IMR-90 (cell line): ENCODE results near the gene GNB2. TPM values are rescaled to one million over a fixed set of nuclear protein-coding genes. Genes with fewer than 3 reads are reported as not detected.

Experiments
- ATAC-seq: fragments of 200-7000 bp; cut with Tn5 transposase; 2 replicates; pipeline ENCODE4 v1.9.1; 2020; ENCODE audit warnings: low read depth, mild to moderate bottlenecking, moderate library complexity
- BruUV-seq: library from RNA; stranded (reverse); fragments of 400-500 nt; replicated peaks from 2 replicates; lab custom pipeline; 2021; lab: Mats Ljungman, UMichigan
- CTCF ChIA-PET: fragments of 300-600 bp; formaldehyde crosslinking; extraction: SDS; loops from one replicate; lab custom pipeline; 2021; ENCODE audit warnings: antibody characterized with exemption; lab: Yijun Ruan, JAX
- POLR2A ChIA-PET: fragments of 300-600 bp; sonication (Branson Sonifier 250); formaldehyde crosslinking; loops from one replicate; lab custom pipeline; 2022; ENCODE audit warnings: antibody characterized with exemption; ENCODE audit not compliant: unreplicated experiment; lab: Charles Lee
- DNase-seq: peaks from one replicate; pipeline ENCODE4 v3.0.0; 2013
- H2AFZ ChIP-seq: replicated peaks from 2 replicates; pipeline ENCODE3; 2013; ENCODE audit warnings: low read length, mild to moderate bottlenecking; ENCODE audit not compliant: poor library complexity
- H2AK5ac ChIP-seq: 2 replicates; pipeline ENCODE4 v1.6.1; 2013; ENCODE audit warnings: low read depth, low read length, inconsistent platforms
- H2AK9ac ChIP-seq: replicated peaks from 2 replicates; pipeline ENCODE3; 2013; ENCODE audit warnings: mild to moderate bottlenecking, low read depth, low read length, moderate library complexity; ENCODE audit not compliant: poor library complexity
- H2BK120ac ChIP-seq: 2 replicates; pipeline ENCODE4 v1.6.1; 2013; ENCODE audit warnings: low read depth, low read length, inconsistent platforms
- H2BK15ac ChIP-seq: 3 replicates; pipeline ENCODE4 v1.6.1; 2013; ENCODE audit warnings: low read depth, low read length, inconsistent platforms
- H2BK20ac ChIP-seq: 2 replicates; pipeline ENCODE4 v1.6.1; 2013; ENCODE audit warnings: low read depth, mild to moderate bottlenecking, inconsistent platforms, low read length, moderate library complexity
- H2BK5ac ChIP-seq: 2 replicates; pipeline ENCODE4 v1.6.1; 2013; ENCODE audit warnings: mild to moderate bottlenecking, low read depth, low read length, inconsistent platforms; ENCODE audit not compliant: poor library complexity, severe bottlenecking
- H3K14ac ChIP-seq: replicated peaks from 2 replicates; pipeline ENCODE4 v1.6.1; 2013; ENCODE audit warnings: low read depth, low read length, inconsistent platforms
- H3K18ac ChIP-seq: 2 replicates; pipeline ENCODE4 v1.6.1; 2013; ENCODE audit warnings: low read depth, low read length, control low read depth
- H3K23ac ChIP-seq: 2 replicates; pipeline ENCODE4 v1.6.1; 2013; ENCODE audit warnings: low read depth, low read length, inconsistent platforms
- H3K27ac ChIP-seq: 2 replicates; pipeline ENCODE4 v1.5.1; 2013; ENCODE audit warnings: mild to moderate bottlenecking, control low read depth, low read length; ENCODE audit not compliant: insufficient read depth
- H3K27me3 ChIP-seq: 2 replicates; pipeline ENCODE4 v1.6.1; 2013; ENCODE audit warnings: low read length; ENCODE audit not compliant: control insufficient read depth, insufficient read depth
- H3K36me3 ChIP-seq: 2 replicates; pipeline ENCODE4 v1.6.1; 2013; ENCODE audit warnings: low read length, mixed read lengths; ENCODE audit not compliant: control insufficient read depth, insufficient read depth
- H3K4ac ChIP-seq: 2 replicates; pipeline ENCODE4 v1.6.1; 2013; ENCODE audit warnings: low read depth, low read length, inconsistent platforms
- H3K4me1 ChIP-seq: 2 replicates; pipeline ENCODE4 v1.6.1; 2013; ENCODE audit warnings: low read length, mixed read lengths; ENCODE audit not compliant: control insufficient read depth, insufficient read depth
- H3K4me2 ChIP-seq: 2 replicates; pipeline ENCODE4 v1.6.1; 2013; ENCODE audit warnings: low read depth, mild to moderate bottlenecking, control low read depth, low read length, moderate library complexity
- H3K4me3 ChIP-seq: 2 replicates; pipeline ENCODE4 v1.5.1; 2013; ENCODE audit warnings: low read depth, mild to moderate bottlenecking, control low read depth, low read length, moderate library complexity; ENCODE audit not compliant: insufficient read depth
- H3K56ac ChIP-seq: 2 replicates; pipeline ENCODE4 v1.6.1; 2013; ENCODE audit warnings: low read length, inconsistent platforms; ENCODE audit not compliant: insufficient read depth; ENCODE audit errors: extremely low read depth
- H3K79me1 ChIP-seq, 2 experiments: 2 replicates each; pipeline ENCODE4 v1.6.1; 2013; ENCODE audit warnings: low read length in 2 of 2, inconsistent platforms in 1 of 2, low read depth in 1 of 2
- H3K9ac ChIP-seq: 2 replicates; pipeline ENCODE4 v1.6.1; 2013; ENCODE audit warnings: low read depth, low read length, control low read depth
- H3K9me1 ChIP-seq: 2 replicates; pipeline ENCODE4 v1.6.1; 2013; ENCODE audit warnings: low read length, inconsistent platforms; ENCODE audit not compliant: insufficient read depth
- H3K9me3 ChIP-seq: 2 replicates; pipeline ENCODE4 v1.6.1; 2013; ENCODE audit warnings: low read length; ENCODE audit not compliant: control insufficient read depth, insufficient read depth
- H4K20me1 ChIP-seq: 2 replicates; pipeline ENCODE4 v1.6.1; 2013; ENCODE audit warnings: low read length, inconsistent platforms; ENCODE audit not compliant: insufficient read depth
- H4K5ac ChIP-seq: 2 replicates; pipeline ENCODE4 v1.6.1; 2013; ENCODE audit warnings: mild to moderate bottlenecking, low read depth, low read length, control low read depth
- H4K8ac ChIP-seq, 2 experiments: 2 replicates each; pipeline ENCODE4 v1.6.1; 2013; ENCODE audit warnings: low read depth in 2 of 2, low read length in 2 of 2, control low read depth in 1 of 2, inconsistent platforms in 1 of 2
- H4K91ac ChIP-seq: 2 replicates; pipeline ENCODE4 v1.6.1; 2013; ENCODE audit warnings: low read depth, low read length, inconsistent platforms; ENCODE audit not compliant: insufficient read depth
- BHLHE40 ChIP-seq: fragments of 150-350 bp; IDR thresholded peaks from 2 replicates; pipeline ENCODE4 v1.6.1; 2016; ENCODE audit warnings: mild to moderate bottlenecking, low read depth, low read length
- CEBPB ChIP-seq: IDR thresholded peaks from 2 replicates; pipeline ENCODE4 v1.6.1; 2012; ENCODE audit warnings: low read depth, low read length, improper control_type of control experiment
- CHD1 ChIP-seq: IDR thresholded peaks from 2 replicates; pipeline ENCODE4 v1.6.1; 2012; ENCODE audit warnings: low read depth, low read length, improper control_type of control experiment
- ELK1 ChIP-seq: fragments of 150-350 bp; IDR thresholded peaks from 2 replicates; pipeline ENCODE4 v1.6.1; 2016; ENCODE audit warnings: low read depth, mild to moderate bottlenecking, low read length, moderate library complexity, borderline replicate concordance
- FOS ChIP-seq: fragments of 150-350 bp; IDR thresholded peaks from 2 replicates; pipeline ENCODE4 v1.6.1; 2016; ENCODE audit warnings: low read depth, low read length
- MAFK ChIP-seq: IDR thresholded peaks from 2 replicates; pipeline ENCODE4 v1.6.1; 2012; ENCODE audit warnings: low read depth, low read length, improper control_type of control experiment
- MAZ ChIP-seq: IDR thresholded peaks from 2 replicates; pipeline ENCODE4 v1.6.1; 2012; ENCODE audit warnings: low read depth, mild to moderate bottlenecking, low read length, improper control_type of control experiment, moderate library complexity, borderline replicate concordance
- MXI1 ChIP-seq: IDR thresholded peaks from 2 replicates; pipeline ENCODE4 v1.6.1; 2012; ENCODE audit warnings: low read depth, mild to moderate bottlenecking, low read length, moderate library complexity, borderline replicate concordance
- NFE2L2 ChIP-seq: fragments of 150-350 bp; IDR thresholded peaks from 2 replicates; pipeline ENCODE4 v1.6.1; 2016; ENCODE audit warnings: low read depth, mild to moderate bottlenecking, low read length
- POLR2A ChIP-seq: IDR thresholded peaks from 2 replicates; pipeline ENCODE4 v1.6.1; 2012; ENCODE audit warnings: mild to moderate bottlenecking, low read depth, low read length
- RAD21 ChIP-seq: IDR thresholded peaks from 2 replicates; pipeline ENCODE4 v1.6.1; 2012; ENCODE audit warnings: low read length, improper control_type of control experiment
- RCOR1 ChIP-seq: IDR thresholded peaks from 2 replicates; pipeline ENCODE4 v1.6.1; 2012; ENCODE audit warnings: mild to moderate bottlenecking, low read length, improper control_type of control experiment; ENCODE audit not compliant: insufficient replicate concordance
- RFX5 ChIP-seq: IDR thresholded peaks from 2 replicates; pipeline ENCODE4 v1.8.0; 2012; ENCODE audit warnings: low read depth, mild to moderate bottlenecking, low read length, moderate library complexity
- SMC3 ChIP-seq: fragments of 150-350 bp; IDR thresholded peaks from 2 replicates; pipeline ENCODE4 v1.6.1; 2016; ENCODE audit warnings: low read depth, mild to moderate bottlenecking, antibody characterized with exemption, low read length, moderate library complexity
- USF2 ChIP-seq: fragments of 150-350 bp; IDR thresholded peaks from 2 replicates; pipeline ENCODE4 v1.6.1; 2017; ENCODE audit warnings: mild to moderate bottlenecking, antibody characterized with exemption, low read length, low read depth
- WGBS, 2 experiments: methylation state at CpG; one replicate each; pipeline versions ENCODE4 v1.1.5 to v1.1.7; 2013; ENCODE audit warnings: missing lambda C conversion rate in 2 of 2; ENCODE audit not compliant: insufficient read length in 1 of 2; ENCODE audit errors: extremely low coverage in 2 of 2; 5-methylcytosine and 5-hydroxymethylcytosine counted together
- dilution Hi-C: fragments of 300-500 bp; cut with HindIII; formaldehyde crosslinking; loops from one replicate; pipeline ENCODE4 v1.14.3; 2018; ENCODE audit warnings: low sequenced_read_pairs; ENCODE audit not compliant: unreplicated experiment
- in situ Hi-C: fragments of 300-500 bp; cut with MboI; formaldehyde crosslinking; loops from 3 replicates; pipeline ENCODE4 v1.14.3; 2019; ENCODE audit warnings: low sequenced_read_pairs, inconsistent platforms, mixed read lengths
- intact Hi-C: fragments of 100-400 bp; cut with micrococcal nuclease; formaldehyde crosslinking; loops from 2 replicates; pipeline ENCODE4 v1.10.0; 2022
- polyA plus RNA-seq, 3 experiments: library from polyadenylated mRNA; depleted of rRNA; stranded (reverse); fragments of >200 nt; gene quantifications; 2 replicates each; pipeline ENCODE4 v1.2.3, GENCODE V29; 2012; ENCODE audit warnings: low replicate concordance in 1 of 3
- total RNA-seq: library from RNA; depleted of rRNA; stranded (reverse); fragments of >200 nt; gene quantifications from 2 replicates; pipeline ENCODE4 v1.2.3, GENCODE V29; 2012
- TF ChIP-seq, protein P1 (sequence below): conservative IDR thresholded peaks from 2 replicates; pipeline ENCODE4 v1.5.1; 2012; ENCODE audit warnings: mild to moderate bottlenecking, low read depth, low read length, improper control_type of control experiment

GNB2 gene
- total and polyA plus RNA-seq, 2 of the 4 experiments (the other 2 are of a cell fraction) = 62.0 to 279 TPM

DNA sequence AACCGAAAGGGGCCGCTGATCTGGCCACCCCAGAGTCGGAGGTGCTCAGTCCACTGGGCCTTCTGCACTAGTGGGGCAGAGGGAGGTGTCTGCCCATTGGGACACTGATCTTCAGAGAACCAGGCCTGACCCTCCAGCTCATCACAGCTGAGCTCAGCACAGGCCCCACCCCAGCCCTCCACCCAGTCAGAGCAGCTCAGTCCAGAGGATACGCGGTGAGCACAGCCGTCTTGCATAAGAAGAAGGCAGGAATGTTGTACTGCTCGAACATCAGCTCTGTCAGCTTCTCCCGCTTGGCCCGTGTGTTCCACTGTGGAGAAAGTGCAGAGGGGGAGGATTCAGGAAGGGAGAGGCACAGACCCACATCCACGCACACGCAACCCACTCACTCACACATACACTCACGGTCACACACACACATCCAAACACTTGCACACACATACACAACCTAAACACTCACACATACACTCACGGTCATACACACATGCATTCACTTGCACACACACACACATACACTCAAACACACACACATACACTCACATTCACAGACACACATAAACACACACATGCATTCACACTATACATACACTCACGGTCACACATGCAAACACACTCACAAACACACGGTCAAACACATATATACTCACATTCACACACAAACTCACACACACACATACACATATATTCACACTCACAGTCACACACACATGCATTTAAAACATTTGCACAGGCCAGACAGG lies 23.5 kb upstream of the GNB2 start:
- Histone ChIP-seq H2BK120ac (no peak overlapping the region), H3K4me3 (no peak overlapping the region), H2AK9ac (no peak overlapping the region), H3K4me1 (no peaks in the 10 kb centered on the region), H3K27me3 (peaks cover 31% of the 10 kb centered on the region), H4K91ac (no peak overlapping the region), H3K23ac (no peak overlapping the region), H2BK15ac (no peak overlapping the region), H3K9ac (no peak overlapping the region), H3K27ac (no peak overlapping the region), H3K56ac (no peak overlapping the region), H3K9me1 (no peaks in the 10 kb centered on the region), H3K14ac (no peak overlapping the region), H2BK20ac (no peak overlapping the region), H4K8ac (no peak overlapping the region), H3K4me2 (no peak overlapping the region), H2AFZ (peak overlapping the region; percentile 13), H3K79me1 (no peaks in the 10 kb centered on the region), H4K20me1 (no peaks in the 10 kb centered on the region), H2AK5ac (no peak overlapping the region), H3K4ac (no peak overlapping the region), H4K5ac (no peak overlapping the region), H3K18ac (no peak overlapping the region), H2BK5ac (peak overlapping the region; percentile 77), H3K36me3 (no peaks in the 10 kb centered on the region), H3K9me3 (no peaks in the 10 kb centered on the region)
- TF ChIP-seq, protein P1, sequence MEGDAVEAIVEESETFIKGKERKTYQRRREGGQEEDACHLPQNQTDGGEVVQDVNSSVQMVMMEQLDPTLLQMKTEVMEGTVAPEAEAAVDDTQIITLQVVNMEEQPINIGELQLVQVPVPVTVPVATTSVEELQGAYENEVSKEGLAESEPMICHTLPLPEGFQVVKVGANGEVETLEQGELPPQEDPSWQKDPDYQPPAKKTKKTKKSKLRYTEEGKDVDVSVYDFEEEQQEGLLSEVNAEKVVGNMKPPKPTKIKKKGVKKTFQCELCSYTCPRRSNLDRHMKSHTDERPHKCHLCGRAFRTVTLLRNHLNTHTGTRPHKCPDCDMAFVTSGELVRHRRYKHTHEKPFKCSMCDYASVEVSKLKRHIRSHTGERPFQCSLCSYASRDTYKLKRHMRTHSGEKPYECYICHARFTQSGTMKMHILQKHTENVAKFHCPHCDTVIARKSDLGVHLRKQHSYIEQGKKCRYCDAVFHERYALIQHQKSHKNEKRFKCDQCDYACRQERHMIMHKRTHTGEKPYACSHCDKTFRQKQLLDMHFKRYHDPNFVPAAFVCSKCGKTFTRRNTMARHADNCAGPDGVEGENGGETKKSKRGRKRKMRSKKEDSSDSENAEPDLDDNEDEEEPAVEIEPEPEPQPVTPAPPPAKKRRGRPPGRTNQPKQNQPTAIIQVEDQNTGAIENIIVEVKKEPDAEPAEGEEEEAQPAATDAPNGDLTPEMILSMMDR = no peak
- TF ChIP-seq USF2 (no peak), CEBPB (no peak), NFE2L2 (no peak), CHD1 (no peak), RAD21 (no peak), FOS (no peak), POLR2A (no peak), RCOR1 (no peak), BHLHE40 (no peak), MAZ (no peak), SMC3 (no peak), MAFK (no peak), RFX5 (no peak), ELK1 (no peak), MXI1 (no peak)
- dilution Hi-C loops (no loop called here), intact Hi-C loops (no loop called here), in situ Hi-C loops (no loop called here)
- DNase-seq (no peak), ATAC-seq (no peak; the same call in 1 of the 2 replicates)
- 78 to 100% methylated on average over 1 to 6 of the region's 15 CpGs for WGBS, 2 experiments
- BruUV-seq = no TSS peak
- CTCF ChIA-PET = no interaction called here
- POLR2A ChIA-PET = no interaction called here
